HCT116 (cell line): ENCODE data around the gene LPAR2. TPM values are rescaled to one million over a fixed set of nuclear protein-coding genes. Genes with fewer than 3 reads are reported as not detected.

ENCODE experiments used
- ATAC-seq: fragments of 200-7000 bp; cut with Tn5 transposase; 2 replicates; pipeline ENCODE4 v1.9.1; 2020; ENCODE audit warnings: mild to moderate bottlenecking, moderate library complexity
- BruUV-seq: library from RNA; stranded (reverse); fragments of 400-500 nt; replicated peaks from 2 replicates; lab custom pipeline; 2021; lab: Mats Ljungman, UMichigan
- CTCF ChIA-PET: fragments of 300-600 bp; sonication (Branson Sonifier 250); formaldehyde crosslinking; loops from one replicate; lab custom pipeline; 2021; ENCODE audit warnings: antibody characterized with exemption; lab: Charles Lee
- POLR2A ChIA-PET: fragments of 300-600, 350-600 bp; sonication (Branson Sonifier 250); formaldehyde crosslinking; loops from one replicate; lab custom pipeline; 2021; ENCODE audit warnings: antibody characterized with exemption; lab: Charles Lee
- RAD21 ChIA-PET, 2 experiments: fragments of 300-600 bp; sonication (Branson Sonifier 250); formaldehyde crosslinking; loops; one replicate each; lab custom pipeline; 2023; ENCODE audit warnings: low total read pairs in 2 of 2; ENCODE audit not compliant: uncharacterized antibody in 2 of 2, unreplicated experiment in 2 of 2, low non-redundant PET in 1 of 2; lab: Charles Lee
- DNase-seq: peaks from one replicate; pipeline ENCODE4 v3.0.0-alpha.2; 2010; ENCODE audit warnings: low read depth, low spot score
- H2AFZ ChIP-seq: fragments of 200-600 bp; shearing (Covaris generic), sonication (generic); 2 replicates; pipeline ENCODE4 v1.6.1; 2017; ENCODE audit warnings: low read depth, mixed run types, mixed read lengths, antibody characterized with exemption, low read length; ENCODE audit not compliant: poor library complexity, severe bottlenecking
- H3K27ac ChIP-seq: 2 replicates; pipeline ENCODE4 v1.5.1; 2012; ENCODE audit warnings: low read depth, low read length
- H3K27me3 ChIP-seq: fragments of 200-600 bp; sonication (generic); 2 replicates; pipeline ENCODE4 v1.6.1; 2016; ENCODE audit warnings: mixed run types, low read length, mixed read lengths; ENCODE audit not compliant: insufficient read depth
- H3K36me3 ChIP-seq, 2 experiments: fragments of 200-500 bp in 1 of 2; fragments of 200-600 bp in 1 of 2; sonication (Bioruptor generic) in 1 of 2; sonication (generic) in 1 of 2; 2 replicates each; pipeline versions ENCODE4 v1.5.1 to v1.6.1; 2014 to 2016; ENCODE audit warnings: low read length in 2 of 2, inconsistent platforms in 1 of 2, mixed read lengths in 1 of 2, mixed run types in 1 of 2; ENCODE audit not compliant: insufficient read depth in 2 of 2, control insufficient read depth in 1 of 2
- H3K4me1 ChIP-seq, 2 experiments: fragments of 200-600 bp in 1 of 2; sonication (generic) in 1 of 2; 2 replicates each; pipeline versions ENCODE4 v1.5.1 to v1.6.1; 2012 to 2017; ENCODE audit warnings: low read length in 2 of 2, inconsistent platforms in 1 of 2, mild to moderate bottlenecking in 1 of 2, mixed read lengths in 1 of 2, mixed run types in 1 of 2, moderate library complexity in 1 of 2; ENCODE audit not compliant: insufficient read depth in 2 of 2, control insufficient read depth in 1 of 2
- H3K4me2 ChIP-seq: fragments of 200-600 bp; sonication (generic); 2 replicates; pipeline ENCODE4 v1.6.1; 2017; ENCODE audit warnings: mixed run types, low read length, mixed read lengths
- H3K4me3 ChIP-seq, 2 experiments: fragments of 200-600 bp in 1 of 2; sonication (generic) in 1 of 2; replicated peaks in 1 of 2; 2 replicates each; pipeline ENCODE4 v1.5.1; 2011 to 2016; ENCODE audit warnings: low read length in 2 of 2, control low read depth in 1 of 2, low read depth in 1 of 2, mild to moderate bottlenecking in 1 of 2, mixed read lengths in 1 of 2, mixed run types in 1 of 2
- H3K79me2 ChIP-seq: fragments of 200-600 bp; sonication (generic); 2 replicates; pipeline ENCODE4 v1.6.1; 2017; ENCODE audit warnings: mild to moderate bottlenecking, mixed run types, low read length, moderate library complexity, mixed read lengths; ENCODE audit not compliant: insufficient read depth
- H3K9ac ChIP-seq: fragments of 200-600 bp; sonication (generic); 2 replicates; pipeline ENCODE4 v1.6.1; 2016; ENCODE audit warnings: low read length, mixed read lengths
- H3K9me2 ChIP-seq: fragments of 200-600 bp; sonication (generic), shearing (Covaris generic); 2 replicates; pipeline ENCODE4 v1.6.1; 2017; ENCODE audit warnings: mixed run types, mild to moderate bottlenecking, moderate library complexity; ENCODE audit not compliant: insufficient read depth
- H3K9me3 ChIP-seq, 2 experiments: fragments of 200-500 bp in 1 of 2; fragments of 200-600 bp in 1 of 2; sonication (Bioruptor generic) in 1 of 2; sonication (generic) in 1 of 2; 2 replicates each; pipeline ENCODE4 v1.6.1; 2014 to 2017; ENCODE audit warnings: low read length in 2 of 2, mixed read lengths in 2 of 2, inconsistent platforms in 1 of 2, low read depth in 1 of 2, mild to moderate bottlenecking in 1 of 2, mixed run types in 1 of 2, moderate library complexity in 1 of 2; ENCODE audit not compliant: control insufficient read depth in 1 of 2, insufficient read depth in 1 of 2
- H4K20me1 ChIP-seq: fragments of 200-600 bp; sonication (generic), shearing (Covaris generic); 2 replicates; pipeline ENCODE4 v1.6.1; 2017; ENCODE audit warnings: mixed run types, mild to moderate bottlenecking, moderate library complexity; ENCODE audit not compliant: insufficient read depth
- CBX3 ChIP-seq: IDR thresholded peaks from 2 replicates; pipeline ENCODE4 v1.6.1; 2012; ENCODE audit warnings: low read depth
- EGR1 ChIP-seq: IDR thresholded peaks from 2 replicates; pipeline ENCODE4 v1.6.1; 2012; ENCODE audit warnings: low read depth
- ELF1 ChIP-seq: IDR thresholded peaks from 2 replicates; pipeline ENCODE4 v1.6.1; 2012; ENCODE audit warnings: low read depth, borderline replicate concordance
- EZH2 ChIP-seq: fragments of 200-600 bp; sonication (generic); IDR thresholded peaks from 2 replicates; pipeline ENCODE4 v1.6.1; 2017; ENCODE audit warnings: antibody characterized with exemption, mixed run types
- FOSL1 ChIP-seq: IDR thresholded peaks from 2 replicates; pipeline ENCODE4 v1.6.1; 2012; ENCODE audit warnings: low read depth
- RAD21 ChIP-seq: IDR thresholded peaks from 2 replicates; pipeline ENCODE4 v1.6.1; 2012; ENCODE audit warnings: low read depth, mild to moderate bottlenecking
- SIN3A ChIP-seq: IDR thresholded peaks from 2 replicates; pipeline ENCODE4 v1.6.1; 2012; ENCODE audit warnings: low read depth
- SRF ChIP-seq: IDR thresholded peaks from 2 replicates; pipeline ENCODE4 v1.6.1; 2012; ENCODE audit warnings: low read depth
- YY1 ChIP-seq: IDR thresholded peaks from 2 replicates; pipeline ENCODE4 v1.6.1; 2011; ENCODE audit warnings: low read length, low read depth, moderate library complexity, mild to moderate bottlenecking; ENCODE audit not compliant: insufficient replicate concordance; ENCODE audit errors: extremely low read depth
- intact Hi-C: fragments of 100-400 bp; cut with micrococcal nuclease; formaldehyde crosslinking; loops from 2 replicates; pipeline ENCODE4 v1.10.0; 2022
- total RNA-seq: library from RNA; stranded (reverse); gene quantifications from one replicate; pipeline ENCODE4 v1.2.1, GENCODE V29; 2021; ENCODE audit not compliant: unreplicated experiment
- TF ChIP-seq, protein P1 (sequence below): IDR thresholded peaks from 2 replicates; pipeline ENCODE4 v1.6.1; 2012
- TF ChIP-seq, protein P2 (sequence below), 3 experiments: fragments of 200-600 bp in 1 of 3; sonication (generic) in 1 of 3; IDR thresholded peaks in 2 of 3; conservative IDR thresholded peaks in 1 of 3; 2 replicates each; pipeline ENCODE4 v1.5.1; 2012 to 2017; ENCODE audit warnings: low read depth in 2 of 3, low read length in 2 of 3, antibody characterized with exemption in 1 of 3, borderline replicate concordance in 1 of 3, control low read depth in 1 of 3, mild to moderate bottlenecking in 1 of 3, mixed read lengths in 1 of 3, mixed run types in 1 of 3, moderate library complexity in 1 of 3; ENCODE audit not compliant: insufficient read depth in 1 of 3
- TF ChIP-seq, protein P3 (sequence below): IDR thresholded peaks from 2 replicates; pipeline ENCODE4 v1.6.1; 2011; ENCODE audit warnings: mild to moderate bottlenecking, low read length, moderate library complexity; ENCODE audit not compliant: insufficient replicate concordance; ENCODE audit errors: extremely low read depth
- TF ChIP-seq, protein P4 (sequence below): IDR thresholded peaks from 2 replicates; pipeline ENCODE4 v1.6.1; 2012

LPAR2 gene
- total RNA-seq, 1 experiment from 2014 or later = 28.2 TPM

DNA sequence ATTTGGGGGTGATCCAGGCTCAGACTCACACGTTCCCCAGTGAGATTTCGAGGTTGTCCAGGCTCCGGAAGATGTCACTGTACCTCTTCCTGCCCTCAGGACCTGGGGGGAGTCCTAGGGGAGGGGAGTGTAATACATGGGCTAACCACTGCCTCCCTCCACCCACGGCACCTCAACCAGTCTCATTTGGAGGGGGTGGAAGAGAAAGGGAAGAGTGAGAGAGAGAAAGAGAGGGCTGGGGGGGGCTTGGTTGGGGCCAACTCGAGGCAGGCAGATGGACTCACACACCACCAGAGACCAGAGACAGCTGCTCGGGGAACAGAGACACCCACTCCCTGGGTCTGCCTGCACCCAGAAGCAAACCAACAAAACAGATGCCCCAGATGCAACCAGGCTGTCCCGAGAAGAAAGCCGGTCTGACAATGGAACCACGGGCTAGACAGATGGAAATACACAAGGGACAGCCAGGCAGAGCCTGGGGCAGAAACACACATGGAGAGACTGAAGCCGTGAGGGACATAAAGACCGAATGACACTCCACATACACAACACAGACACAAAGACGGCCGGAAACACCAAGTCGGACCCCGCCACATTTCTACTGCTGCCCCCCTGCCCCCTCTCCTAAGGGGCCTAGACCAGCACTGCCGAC is 14.6 kb upstream of the LPAR2 start:
- Histone ChIP-seq H3K9me2 (no peaks in the 10 kb centered on the region), H3K27ac (peak overlapping the region; percentile 75), H3K9ac (peak overlapping the region; percentile 83), H3K4me1 (peaks cover 0 to 14% of the 10 kb centered on the region in 2 experiments; a peak in 2 of 4 replicates), H3K27me3 (no peaks in the 10 kb centered on the region), H2AFZ (no peak overlapping the region), H3K9me3 (no peaks in the 10 kb centered on the region), H3K79me2 (no peaks in the 10 kb centered on the region), H3K36me3 (peaks cover 11 to 21% of the 10 kb centered on the region in 2 experiments; a peak in 3 of 4 replicates), H4K20me1 (no peaks in the 10 kb centered on the region), H3K4me2 (peak overlapping the region; percentile 99), H3K4me3 (peak overlapping the region; percentile 85 to 94)
- intact Hi-C loops = no loop called here
- ATAC-seq (peak; percentile 10), DNase-seq (no peak)
- POLR2A ChIA-PET = no interaction called here
- no TSS peak for BruUV-seq
- TF ChIP-seq SRF = no peak
- TF ChIP-seq EZH2 = no peak
- no peak for TF ChIP-seq YY1
- TF ChIP-seq SIN3A = no peak
- RAD21 ChIA-PET = no interaction called here
- CTCF ChIA-PET = no interaction called here

DNA sequence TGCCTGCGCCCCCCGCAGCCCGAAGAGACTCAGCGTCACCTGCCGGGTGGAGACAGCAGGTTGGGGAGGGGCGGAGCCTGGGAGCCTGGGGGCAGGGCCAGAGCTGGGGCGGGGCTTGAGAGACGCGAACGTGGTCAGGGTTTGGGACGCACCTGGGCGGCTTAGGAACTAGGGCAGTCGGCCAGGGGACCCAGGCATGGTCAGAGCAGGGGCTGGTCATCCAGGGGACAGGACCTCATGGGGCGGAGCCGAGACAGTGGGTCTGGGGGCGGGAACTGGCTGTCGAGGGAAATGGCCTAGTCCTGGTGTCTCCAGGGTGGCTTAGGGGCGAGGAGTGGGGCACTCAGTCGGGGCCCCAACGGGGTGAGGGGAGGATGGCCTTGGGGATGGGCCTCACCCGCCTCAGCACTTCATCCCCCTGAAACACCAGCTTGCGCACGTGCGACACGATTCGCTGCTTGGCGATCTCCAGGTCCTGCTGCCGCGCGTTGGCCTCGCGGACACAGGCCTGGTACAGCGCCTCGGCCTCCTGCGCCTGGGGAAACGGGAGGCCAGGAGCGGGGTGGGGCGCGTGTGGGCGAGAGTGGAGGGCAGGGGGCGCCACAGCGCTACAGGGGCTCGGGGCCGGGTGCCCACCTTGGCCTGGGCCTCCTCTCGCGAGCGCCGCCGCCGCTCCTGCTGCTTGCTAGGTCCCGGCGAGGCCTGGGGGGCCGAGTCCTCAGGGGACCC is 9.7 kb upstream of the LPAR2 start:
- DNase-seq (no peak), ATAC-seq (peak; percentile 70)
- no peak overlapping the region for H3K9ac ChIP-seq
- no peak overlapping the region for H2AFZ ChIP-seq
- ChIA-PET RAD21 (no interaction called here), CTCF (no interaction called here), POLR2A (no interaction called here)
- H3K4me1 ChIP-seq = peaks cover 0 to 5% of the 10 kb centered on the region in 2 experiments; a peak in 2 of 4 replicates
- H3K27me3 ChIP-seq = no peaks in the 10 kb centered on the region
- peaks cover 5 to 12% of the 10 kb centered on the region in 2 experiments; a peak in 3 of 4 replicates for H3K36me3 ChIP-seq
- no peaks in the 10 kb centered on the region for H3K79me2 ChIP-seq
- intact Hi-C loops = no loop called here
- H3K4me2 ChIP-seq = no peak overlapping the region
- no peaks in the 10 kb centered on the region for H3K9me3 ChIP-seq
- no peaks in the 10 kb centered on the region for H4K20me1 ChIP-seq
- BruUV-seq = no TSS peak
- no peaks in the 10 kb centered on the region for H3K9me2 ChIP-seq
- TF ChIP-seq, protein P1, sequence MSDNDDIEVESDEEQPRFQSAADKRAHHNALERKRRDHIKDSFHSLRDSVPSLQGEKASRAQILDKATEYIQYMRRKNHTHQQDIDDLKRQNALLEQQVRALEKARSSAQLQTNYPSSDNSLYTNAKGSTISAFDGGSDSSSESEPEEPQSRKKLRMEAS = no peak
- TF ChIP-seq RAD21 = no peak
- TF ChIP-seq EGR1 = no peak
- TF ChIP-seq ELF1 = no peak
- TF ChIP-seq, protein P2, sequence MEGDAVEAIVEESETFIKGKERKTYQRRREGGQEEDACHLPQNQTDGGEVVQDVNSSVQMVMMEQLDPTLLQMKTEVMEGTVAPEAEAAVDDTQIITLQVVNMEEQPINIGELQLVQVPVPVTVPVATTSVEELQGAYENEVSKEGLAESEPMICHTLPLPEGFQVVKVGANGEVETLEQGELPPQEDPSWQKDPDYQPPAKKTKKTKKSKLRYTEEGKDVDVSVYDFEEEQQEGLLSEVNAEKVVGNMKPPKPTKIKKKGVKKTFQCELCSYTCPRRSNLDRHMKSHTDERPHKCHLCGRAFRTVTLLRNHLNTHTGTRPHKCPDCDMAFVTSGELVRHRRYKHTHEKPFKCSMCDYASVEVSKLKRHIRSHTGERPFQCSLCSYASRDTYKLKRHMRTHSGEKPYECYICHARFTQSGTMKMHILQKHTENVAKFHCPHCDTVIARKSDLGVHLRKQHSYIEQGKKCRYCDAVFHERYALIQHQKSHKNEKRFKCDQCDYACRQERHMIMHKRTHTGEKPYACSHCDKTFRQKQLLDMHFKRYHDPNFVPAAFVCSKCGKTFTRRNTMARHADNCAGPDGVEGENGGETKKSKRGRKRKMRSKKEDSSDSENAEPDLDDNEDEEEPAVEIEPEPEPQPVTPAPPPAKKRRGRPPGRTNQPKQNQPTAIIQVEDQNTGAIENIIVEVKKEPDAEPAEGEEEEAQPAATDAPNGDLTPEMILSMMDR (IDR thresholded peaks at IDR 0.05 in 2 of 3, conservative IDR thresholded peaks at IDR 0.05 in 1 of 3; ENCODE audit: borderline replicate concordance in 1 of 3, insufficient read depth in 1 of 3, low read depth in 2 of 3, low read length in 2 of 3) = no peak
- no peak for TF ChIP-seq YY1
- no peak for TF ChIP-seq SRF
- TF ChIP-seq, protein P3, sequence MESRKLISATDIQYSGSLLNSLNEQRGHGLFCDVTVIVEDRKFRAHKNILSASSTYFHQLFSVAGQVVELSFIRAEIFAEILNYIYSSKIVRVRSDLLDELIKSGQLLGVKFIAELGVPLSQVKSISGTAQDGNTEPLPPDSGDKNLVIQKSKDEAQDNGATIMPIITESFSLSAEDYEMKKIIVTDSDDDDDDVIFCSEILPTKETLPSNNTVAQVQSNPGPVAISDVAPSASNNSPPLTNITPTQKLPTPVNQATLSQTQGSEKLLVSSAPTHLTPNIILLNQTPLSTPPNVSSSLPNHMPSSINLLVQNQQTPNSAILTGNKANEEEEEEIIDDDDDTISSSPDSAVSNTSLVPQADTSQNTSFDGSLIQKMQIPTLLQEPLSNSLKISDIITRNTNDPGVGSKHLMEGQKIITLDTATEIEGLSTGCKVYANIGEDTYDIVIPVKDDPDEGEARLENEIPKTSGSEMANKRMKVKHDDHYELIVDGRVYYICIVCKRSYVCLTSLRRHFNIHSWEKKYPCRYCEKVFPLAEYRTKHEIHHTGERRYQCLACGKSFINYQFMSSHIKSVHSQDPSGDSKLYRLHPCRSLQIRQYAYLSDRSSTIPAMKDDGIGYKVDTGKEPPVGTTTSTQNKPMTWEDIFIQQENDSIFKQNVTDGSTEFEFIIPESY = no peak
- TF ChIP-seq, protein P4, sequence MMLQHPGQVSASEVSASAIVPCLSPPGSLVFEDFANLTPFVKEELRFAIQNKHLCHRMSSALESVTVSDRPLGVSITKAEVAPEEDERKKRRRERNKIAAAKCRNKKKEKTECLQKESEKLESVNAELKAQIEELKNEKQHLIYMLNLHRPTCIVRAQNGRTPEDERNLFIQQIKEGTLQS = no peak
- TF ChIP-seq CBX3 = no peak
- no peak for TF ChIP-seq FOSL1
- H3K27ac ChIP-seq = no peak overlapping the region
- H3K4me3 ChIP-seq = no peak overlapping the region
